ENCODE data around the gene LRRC8B. TPM values are rescaled to one million over a fixed set of nuclear protein-coding genes. Genes with fewer than 3 reads are reported as not detected.

LRRC8B gene
- total and polyA plus RNA-seq, 2 of the 13 experiments (the other 11 are each of a cell fraction or from before 2014, with no cell fraction given), result 4.9 to 7.6 TPM

DNA sequence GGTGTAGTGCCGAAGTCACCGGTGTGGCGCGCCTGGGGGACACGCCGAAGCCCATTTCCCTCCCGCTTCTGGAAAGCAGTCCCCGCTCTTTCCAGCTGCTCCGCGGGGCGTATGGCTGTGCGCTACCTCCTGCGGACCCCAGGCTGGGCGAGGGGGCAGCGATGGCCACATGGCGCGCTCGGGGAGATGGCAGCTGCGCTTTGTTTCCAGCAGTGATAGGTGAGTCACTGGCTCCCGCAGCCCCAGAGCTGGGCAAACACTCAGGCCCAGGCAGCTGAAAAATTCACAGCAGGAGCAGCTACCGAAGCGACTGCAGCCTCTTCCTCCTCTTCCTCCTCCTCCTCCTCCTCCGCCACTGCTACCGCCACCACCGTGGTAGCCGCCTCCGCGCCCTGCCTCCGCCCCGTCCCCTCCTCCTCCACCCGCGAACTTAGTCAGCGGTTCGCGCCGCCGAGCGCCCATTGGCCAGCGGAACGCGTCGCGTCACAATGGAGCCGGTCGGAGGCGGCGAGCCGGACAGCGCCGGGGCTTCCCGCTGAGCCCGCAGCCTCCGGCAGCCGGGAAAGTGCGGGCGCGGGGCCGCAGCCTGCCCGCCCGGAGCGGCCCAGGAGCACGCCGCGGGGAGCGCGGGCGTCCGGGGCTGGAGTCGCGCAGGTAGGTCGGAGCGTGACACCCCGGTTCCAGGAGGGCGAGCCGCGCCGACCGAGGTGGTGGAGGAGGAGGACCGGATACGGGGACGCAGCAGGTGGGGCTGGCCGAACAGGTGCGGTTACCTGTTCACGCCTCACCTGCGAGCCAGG, at the start of gene LRRC8B (continued):
- TF ChIP-seq, protein P1, sequence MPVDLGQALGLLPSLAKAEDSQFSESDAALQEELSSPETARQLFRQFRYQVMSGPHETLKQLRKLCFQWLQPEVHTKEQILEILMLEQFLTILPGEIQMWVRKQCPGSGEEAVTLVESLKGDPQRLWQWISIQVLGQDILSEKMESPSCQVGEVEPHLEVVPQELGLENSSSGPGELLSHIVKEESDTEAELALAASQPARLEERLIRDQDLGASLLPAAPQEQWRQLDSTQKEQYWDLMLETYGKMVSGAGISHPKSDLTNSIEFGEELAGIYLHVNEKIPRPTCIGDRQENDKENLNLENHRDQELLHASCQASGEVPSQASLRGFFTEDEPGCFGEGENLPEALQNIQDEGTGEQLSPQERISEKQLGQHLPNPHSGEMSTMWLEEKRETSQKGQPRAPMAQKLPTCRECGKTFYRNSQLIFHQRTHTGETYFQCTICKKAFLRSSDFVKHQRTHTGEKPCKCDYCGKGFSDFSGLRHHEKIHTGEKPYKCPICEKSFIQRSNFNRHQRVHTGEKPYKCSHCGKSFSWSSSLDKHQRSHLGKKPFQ (CRISPR knock-in tag; IDR thresholded peaks at IDR 0.05; ENCODE audit: insufficient replicate concordance), result no peak
- TF ChIP-seq YEATS2 (CRISPR knock-in tag; IDR thresholded peaks at IDR 0.05; ENCODE audit: borderline replicate concordance), result no peak
- TF ChIP-seq SP140L (CRISPR knock-in tag; IDR thresholded peaks at IDR 0.05; ENCODE audit: borderline replicate concordance), result no peak
- TF ChIP-seq ZNF256 (CRISPR knock-in tag; conservative IDR thresholded peaks at IDR 0.05), result 0 out of 2 replicates have a peak, but pooled peaks have one; percentile 41
- no peak for TF ChIP-seq HNRNPL (IDR thresholded peaks at IDR 0.05; ENCODE audit: low read depth, low read length)
- TF ChIP-seq ZNF136 (CRISPR knock-in tag; IDR thresholded peaks at IDR 0.05; ENCODE audit: low read depth), result no peak
- TF ChIP-seq PAF1 (CRISPR knock-in tag; IDR thresholded peaks at IDR 0.05), result no peak
- 0 out of 2 replicates have a peak, but pooled peaks have one; percentile 27 for TF ChIP-seq ZBTB8A (CRISPR knock-in tag; IDR thresholded peaks at IDR 0.05; ENCODE audit: borderline replicate concordance, low read depth)
- TF ChIP-seq PHF5A (CRISPR knock-in tag; IDR thresholded peaks at IDR 0.05; ENCODE audit: low read depth, unreplicated experiment), result no peak
- TF ChIP-seq ZEB1 (IDR thresholded peaks at IDR 0.05; ENCODE audit: insufficient replicate concordance, low read depth), result no peak
- no peak; the same call in 1 of the 2 replicates for TF ChIP-seq ZNF841 (CRISPR knock-in tag; IDR thresholded peaks at IDR 0.05; ENCODE audit: borderline replicate concordance)
- peak; percentile 74 for TF ChIP-seq ZNF292 (CRISPR knock-in tag; IDR thresholded peaks at IDR 0.05; ENCODE audit: borderline replicate concordance, low read depth)
- TF ChIP-seq ZNF251 (CRISPR knock-in tag; IDR thresholded peaks at IDR 0.05), result no peak
- TF ChIP-seq, protein P2, sequence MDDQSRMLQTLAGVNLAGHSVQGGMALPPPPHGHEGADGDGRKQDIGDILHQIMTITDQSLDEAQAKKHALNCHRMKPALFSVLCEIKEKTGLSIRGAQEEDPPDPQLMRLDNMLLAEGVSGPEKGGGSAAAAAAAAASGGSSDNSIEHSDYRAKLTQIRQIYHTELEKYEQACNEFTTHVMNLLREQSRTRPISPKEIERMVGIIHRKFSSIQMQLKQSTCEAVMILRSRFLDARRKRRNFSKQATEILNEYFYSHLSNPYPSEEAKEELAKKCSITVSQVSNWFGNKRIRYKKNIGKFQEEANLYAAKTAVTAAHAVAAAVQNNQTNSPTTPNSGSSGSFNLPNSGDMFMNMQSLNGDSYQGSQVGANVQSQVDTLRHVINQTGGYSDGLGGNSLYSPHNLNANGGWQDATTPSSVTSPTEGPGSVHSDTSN (CRISPR knock-in tag; IDR thresholded peaks at IDR 0.05; ENCODE audit: borderline replicate concordance), result no peak
- no peak for TF ChIP-seq ZFP36 (IDR thresholded peaks at IDR 0.05; ENCODE audit: borderline replicate concordance, low read depth, low read length, partially characterized antibody)
- 0 out of 2 replicates have a peak, but pooled peaks have one; percentile 66 for TF ChIP-seq ZNF34 (CRISPR knock-in tag; IDR thresholded peaks at IDR 0.05; ENCODE audit: borderline replicate concordance)
- TF ChIP-seq, protein P3, sequence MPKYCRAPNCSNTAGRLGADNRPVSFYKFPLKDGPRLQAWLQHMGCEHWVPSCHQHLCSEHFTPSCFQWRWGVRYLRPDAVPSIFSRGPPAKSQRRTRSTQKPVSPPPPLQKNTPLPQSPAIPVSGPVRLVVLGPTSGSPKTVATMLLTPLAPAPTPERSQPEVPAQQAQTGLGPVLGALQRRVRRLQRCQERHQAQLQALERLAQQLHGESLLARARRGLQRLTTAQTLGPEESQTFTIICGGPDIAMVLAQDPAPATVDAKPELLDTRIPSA (CRISPR knock-in tag; IDR thresholded peaks at IDR 0.05; ENCODE audit: borderline replicate concordance), result no peak
- 0 out of 2 replicates have a peak, but pooled peaks have one; percentile 68 for TF ChIP-seq KLF6 (CRISPR knock-in tag; IDR thresholded peaks at IDR 0.05)
- TF ChIP-seq NFE2L2 (IDR thresholded peaks at IDR 0.05; ENCODE audit: low read length), result no peak
- TF ChIP-seq CCDC6 (CRISPR knock-in tag; IDR thresholded peaks at IDR 0.05), result no peak
- TF ChIP-seq ZNF282 (IDR thresholded peaks at IDR 0.05; ENCODE audit: partially characterized antibody), result no peak
- TF ChIP-seq, protein P4, sequence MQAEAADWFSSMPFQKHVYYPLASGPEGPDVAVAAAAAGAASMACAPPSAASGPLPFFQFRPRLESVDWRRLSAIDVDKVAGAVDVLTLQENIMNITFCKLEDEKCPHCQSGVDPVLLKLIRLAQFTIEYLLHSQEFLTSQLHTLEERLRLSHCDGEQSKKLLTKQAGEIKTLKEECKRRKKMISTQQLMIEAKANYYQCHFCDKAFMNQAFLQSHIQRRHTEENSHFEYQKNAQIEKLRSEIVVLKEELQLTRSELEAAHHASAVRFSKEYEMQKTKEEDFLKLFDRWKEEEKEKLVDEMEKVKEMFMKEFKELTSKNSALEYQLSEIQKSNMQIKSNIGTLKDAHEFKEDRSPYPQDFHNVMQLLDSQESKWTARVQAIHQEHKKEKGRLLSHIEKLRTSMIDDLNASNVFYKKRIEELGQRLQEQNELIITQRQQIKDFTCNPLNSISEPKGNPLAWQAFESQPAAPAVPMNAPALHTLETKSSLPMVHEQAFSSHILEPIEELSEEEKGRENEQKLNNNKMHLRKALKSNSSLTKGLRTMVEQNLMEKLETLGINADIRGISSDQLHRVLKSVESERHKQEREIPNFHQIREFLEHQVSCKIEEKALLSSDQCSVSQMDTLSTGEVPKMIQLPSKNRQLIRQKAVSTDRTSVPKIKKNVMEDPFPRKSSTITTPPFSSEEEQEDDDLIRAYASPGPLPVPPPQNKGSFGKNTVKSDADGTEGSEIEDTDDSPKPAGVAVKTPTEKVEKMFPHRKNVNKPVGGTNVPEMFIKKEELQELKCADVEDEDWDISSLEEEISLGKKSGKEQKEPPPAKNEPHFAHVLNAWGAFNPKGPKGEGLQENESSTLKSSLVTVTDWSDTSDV (CRISPR knock-in tag; IDR thresholded peaks at IDR 0.05), result no peak
